Measurements from ENCODE around the gene ODAD2.

Gene ODAD2

DNA sequence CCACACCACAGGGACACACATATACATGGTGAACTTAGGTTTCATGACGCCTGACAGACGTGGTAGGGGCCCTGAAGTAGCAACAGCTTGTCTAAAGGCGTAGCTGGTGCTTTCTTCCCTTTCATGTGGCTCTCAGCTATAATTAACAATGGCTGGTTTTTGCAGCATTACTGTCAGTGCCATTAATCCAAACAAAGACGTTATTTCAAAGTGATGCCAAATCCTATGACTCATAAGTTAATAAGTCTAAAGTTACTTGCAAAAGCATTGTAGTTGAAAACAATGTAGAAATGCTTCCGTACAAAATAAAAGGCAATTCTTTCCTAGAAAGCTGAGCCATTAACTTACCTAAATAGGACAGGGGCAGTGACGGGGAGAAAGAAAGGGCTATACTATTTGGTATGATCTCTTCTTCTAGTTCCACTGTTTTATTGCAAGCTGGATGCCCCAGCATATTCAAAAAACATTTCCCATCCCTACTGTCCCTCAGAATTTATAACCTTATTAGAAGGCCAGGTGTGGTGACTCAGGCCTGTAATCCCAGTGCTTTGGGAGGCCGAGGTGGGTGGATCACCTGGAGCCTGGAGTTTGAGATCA is 105.4 kb downstream of the ODAD2 start:
- H3K36me3 ChIP-seq (ENCODE audit: control insufficient read depth in 2 of 2, insufficient read depth in 1 of 2, low read length in 2 of 2): no peaks in the 10 kb centered on the region
- ChIA-PET POLR2A (no interaction called here), CTCF (no interaction called here)
- H3K4me1 ChIP-seq (ENCODE audit: control insufficient read depth, insufficient read depth, low read length): no peaks in the 10 kb centered on the region
- H3K9me3 ChIP-seq (ENCODE audit: control insufficient read depth, insufficient read depth, low read depth, low read length): no peaks in the 10 kb centered on the region
- TF ChIP-seq EGR2 (tag by site-specific recombination; IDR thresholded peaks at IDR 0.05; ENCODE audit: low read depth): no peak
- TF ChIP-seq, protein P1, sequence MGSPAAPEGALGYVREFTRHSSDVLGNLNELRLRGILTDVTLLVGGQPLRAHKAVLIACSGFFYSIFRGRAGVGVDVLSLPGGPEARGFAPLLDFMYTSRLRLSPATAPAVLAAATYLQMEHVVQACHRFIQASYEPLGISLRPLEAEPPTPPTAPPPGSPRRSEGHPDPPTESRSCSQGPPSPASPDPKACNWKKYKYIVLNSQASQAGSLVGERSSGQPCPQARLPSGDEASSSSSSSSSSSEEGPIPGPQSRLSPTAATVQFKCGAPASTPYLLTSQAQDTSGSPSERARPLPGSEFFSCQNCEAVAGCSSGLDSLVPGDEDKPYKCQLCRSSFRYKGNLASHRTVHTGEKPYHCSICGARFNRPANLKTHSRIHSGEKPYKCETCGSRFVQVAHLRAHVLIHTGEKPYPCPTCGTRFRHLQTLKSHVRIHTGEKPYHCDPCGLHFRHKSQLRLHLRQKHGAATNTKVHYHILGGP (tag by site-specific recombination; IDR thresholded peaks at IDR 0.05): peak; percentile 38; the same call in 1 of the 2 replicates
- H3K27ac ChIP-seq (ENCODE audit: extremely low read depth, low read depth, low read length): no peak overlapping the region
- H3K4me3 ChIP-seq (ENCODE audit: low read depth, low read length): no peak overlapping the region

DNA sequence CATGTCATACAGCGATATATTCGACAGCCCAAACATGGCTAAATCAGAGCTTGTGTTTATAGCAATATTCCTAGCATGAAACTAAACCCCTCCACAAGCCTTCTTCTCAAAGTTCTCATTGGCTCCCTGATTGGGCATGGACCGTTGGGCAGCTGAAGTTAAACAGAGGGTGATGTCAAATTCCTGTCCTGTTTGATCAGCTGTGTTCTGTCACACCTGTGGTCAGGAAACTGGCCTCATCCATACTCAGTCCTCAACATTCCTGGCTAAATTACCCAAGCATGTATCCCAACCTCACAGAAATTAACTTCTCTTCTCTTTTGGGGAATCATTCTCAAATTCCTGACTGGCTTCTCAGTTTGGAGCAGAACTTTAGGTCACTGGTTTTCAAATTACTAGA is 107.9 kb downstream of the ODAD2 start:
- H3K36me3 ChIP-seq (ENCODE audit: control insufficient read depth in 2 of 2, insufficient read depth in 1 of 2, low read length in 2 of 2): no peaks in the 10 kb centered on the region
- no peaks in the 10 kb centered on the region for H3K9me3 ChIP-seq (ENCODE audit: control insufficient read depth, insufficient read depth, low read depth, low read length)
- no peak for TF ChIP-seq ZSCAN23 (tag by site-specific recombination; IDR thresholded peaks at IDR 0.05)
- TF ChIP-seq ZNF621 (tag by site-specific recombination; IDR thresholded peaks at IDR 0.05): no peak
- H3K27ac ChIP-seq (ENCODE audit: extremely low read depth, low read depth, low read length): no peak overlapping the region
- ChIA-PET CTCF (no interaction called here), POLR2A (no interaction called here)
- H3K4me3 ChIP-seq (ENCODE audit: low read depth, low read length): no peak overlapping the region
- no peaks in the 10 kb centered on the region for H3K4me1 ChIP-seq (ENCODE audit: control insufficient read depth, insufficient read depth, low read length)

- Histone ChIP-seq H3K36me3 (ENCODE audit: control insufficient read depth in 2 of 2, insufficient read depth in 1 of 2, low read length in 2 of 2) (no peaks in the 10 kb centered on the region), H3K4me3 (ENCODE audit: low read depth, low read length) (no peak overlapping the region), H3K9me3 (ENCODE audit: control insufficient read depth, insufficient read depth, low read depth, low read length) (no peaks in the 10 kb centered on the region), H3K27ac (ENCODE audit: extremely low read depth, low read depth, low read length) (no peak overlapping the region), H3K4me1 (ENCODE audit: control insufficient read depth, insufficient read depth, low read length) (no peaks in the 10 kb centered on the region)
- POLR2A ChIA-PET: no interaction called here
- CTCF ChIA-PET: interaction anchor here (1.2 kb wide), 1 partner anchor 53 kb away, joined by 3 read pairs; no protein-coding TSS in a partner anchor
- TF ChIP-seq ZNF211 (tag by site-specific recombination; IDR thresholded peaks at IDR 0.05; ENCODE audit: low read depth) (no peak), ZSCAN16 (tag by site-specific recombination; IDR thresholded peaks at IDR 0.05) (no peak), ZFP69B (tag by site-specific recombination; IDR thresholded peaks at IDR 0.05) (no peak), ZNF169 (tag by site-specific recombination; IDR thresholded peaks at IDR 0.05) (no peak), OVOL3 (tag by site-specific recombination; IDR thresholded peaks at IDR 0.05) (no peak), PRDM4 (tag by site-specific recombination; IDR thresholded peaks at IDR 0.05) (no peak), ZBTB7A (tag by site-specific recombination; IDR thresholded peaks at IDR 0.05; ENCODE audit: low read depth) (no peak), ZBTB48 (tag by site-specific recombination; IDR thresholded peaks at IDR 0.05) (no peak), ZNF473 (tag by site-specific recombination; IDR thresholded peaks at IDR 0.05) (no peak), ZNF837 (tag by site-specific recombination; IDR thresholded peaks at IDR 0.05) (no peak), ZNF677 (tag by site-specific recombination; IDR thresholded peaks at IDR 0.05) (no peak), ZNF48 (tag by site-specific recombination; IDR thresholded peaks at IDR 0.05) (no peak), ZNF664 (tag by site-specific recombination; IDR thresholded peaks at IDR 0.05) (no peak), ZFHX2 (tag by site-specific recombination; conservative IDR thresholded peaks at IDR 0.05) (no peak)
- TF ChIP-seq, protein P2, sequence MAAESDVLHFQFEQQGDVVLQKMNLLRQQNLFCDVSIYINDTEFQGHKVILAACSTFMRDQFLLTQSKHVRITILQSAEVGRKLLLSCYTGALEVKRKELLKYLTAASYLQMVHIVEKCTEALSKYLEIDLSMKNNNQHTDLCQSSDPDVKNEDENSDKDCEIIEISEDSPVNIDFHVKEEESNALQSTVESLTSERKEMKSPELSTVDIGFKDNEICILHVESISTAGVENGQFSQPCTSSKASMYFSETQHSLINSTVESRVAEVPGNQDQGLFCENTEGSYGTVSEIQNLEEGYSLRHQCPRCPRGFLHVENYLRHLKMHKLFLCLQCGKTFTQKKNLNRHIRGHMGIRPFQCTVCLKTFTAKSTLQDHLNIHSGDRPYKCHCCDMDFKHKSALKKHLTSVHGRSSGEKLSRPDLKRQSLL (tag by site-specific recombination; IDR thresholded peaks at IDR 0.05): no peak
Measured at GRCh38 chr10:27889518-27889917, 109.4 kb downstream of the ODAD2 start.

All from HEK293 (cell line).